GM12891 (cell line): Measurements from ENCODE around the gene NR5A1.

ENCODE experiments used
- POLR2A ChIP-seq: IDR thresholded peaks from 2 replicates; pipeline ENCODE4 v1.6.1; 2011; ENCODE audit warnings: low read depth, low read length, control low read depth
- POLR2AphosphoS5 ChIP-seq: IDR thresholded peaks from 2 replicates; pipeline ENCODE4 v1.6.1; 2011; ENCODE audit warnings: low read depth, low read length, control low read depth
- POU2F2 ChIP-seq: IDR thresholded peaks from 2 replicates; pipeline ENCODE4 v1.6.1; 2011; ENCODE audit warnings: low read depth, mild to moderate bottlenecking, control low read depth, low read length, moderate library complexity
- TAF1 ChIP-seq: IDR thresholded peaks from 2 replicates; pipeline ENCODE4 v1.6.1; 2011; ENCODE audit warnings: low read depth, low read length, control low read depth

DNA sequence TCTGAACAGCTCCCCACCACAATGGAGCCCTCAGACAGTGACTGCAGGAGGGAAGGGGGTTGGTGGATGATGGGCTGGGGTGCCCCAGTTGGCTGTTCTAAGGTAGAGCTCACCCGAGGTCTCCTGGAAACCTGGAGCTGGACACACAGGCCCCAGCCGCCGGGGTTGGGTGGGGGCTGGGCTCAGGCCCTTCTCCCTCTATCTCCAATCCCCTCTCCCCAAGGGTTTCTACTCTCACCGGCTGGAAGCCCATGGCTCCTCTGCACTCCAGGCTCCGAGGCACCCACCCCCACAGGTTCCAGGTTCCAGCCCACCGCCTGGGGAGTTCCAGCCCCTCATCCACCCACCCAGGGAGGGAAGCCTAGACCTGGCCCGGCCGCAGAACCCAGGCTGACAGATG, 766 bp downstream of the NR5A1 start:
- TF ChIP-seq POLR2AphosphoS5 = no peak
- TF ChIP-seq POLR2A = no peak
- TF ChIP-seq TAF1 = no peak
- TF ChIP-seq POU2F2 = no peak
